Uterus (tissue), 2 donors: ENCODE data around the gene OR11L1.

Experiments used
- POLR2A ChIP-seq, 2 donors: fragments of 450-650 bp; IDR thresholded peaks; one replicate each; pipeline ENCODE4 v1.6.1; 2016; ENCODE audit warnings: antibody characterized with exemption in 2 of 2, mild to moderate bottlenecking in 1 of 2, moderate library complexity in 1 of 2
- TF ChIP-seq, protein P1 (sequence below), 4 experiments: fragments of 200-600 bp in 2 of 4; fragments of 450-650 bp in 2 of 4; sonication (generic) in 2 of 4; IDR thresholded peaks; one replicate each; pipeline ENCODE4 v1.5.1; 2016 to 2019; ENCODE audit warnings: antibody characterized with exemption in 4 of 4, mild to moderate bottlenecking in 2 of 4, moderate library complexity in 1 of 4

DNA sequence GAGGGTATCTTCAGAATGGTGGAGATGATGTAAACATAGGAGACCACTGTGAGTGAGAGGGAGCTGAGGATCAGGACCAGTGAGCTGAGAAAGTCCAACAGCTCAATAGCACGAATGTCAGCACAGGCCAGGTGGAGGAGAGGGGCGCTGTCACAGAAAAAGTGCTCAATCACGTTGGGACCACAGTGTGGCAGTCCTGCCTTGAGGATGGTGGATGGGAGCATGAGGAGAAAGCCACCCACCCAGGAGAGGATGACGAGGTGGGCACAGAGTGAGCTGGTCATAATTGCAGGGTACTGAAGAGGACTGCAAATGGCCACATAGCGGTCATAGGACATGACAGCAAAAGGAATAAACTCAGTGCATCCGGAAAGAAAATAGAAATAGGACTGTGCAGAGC is 8.1 kb downstream of the OR11L1 start:
- TF ChIP-seq, protein P1, sequence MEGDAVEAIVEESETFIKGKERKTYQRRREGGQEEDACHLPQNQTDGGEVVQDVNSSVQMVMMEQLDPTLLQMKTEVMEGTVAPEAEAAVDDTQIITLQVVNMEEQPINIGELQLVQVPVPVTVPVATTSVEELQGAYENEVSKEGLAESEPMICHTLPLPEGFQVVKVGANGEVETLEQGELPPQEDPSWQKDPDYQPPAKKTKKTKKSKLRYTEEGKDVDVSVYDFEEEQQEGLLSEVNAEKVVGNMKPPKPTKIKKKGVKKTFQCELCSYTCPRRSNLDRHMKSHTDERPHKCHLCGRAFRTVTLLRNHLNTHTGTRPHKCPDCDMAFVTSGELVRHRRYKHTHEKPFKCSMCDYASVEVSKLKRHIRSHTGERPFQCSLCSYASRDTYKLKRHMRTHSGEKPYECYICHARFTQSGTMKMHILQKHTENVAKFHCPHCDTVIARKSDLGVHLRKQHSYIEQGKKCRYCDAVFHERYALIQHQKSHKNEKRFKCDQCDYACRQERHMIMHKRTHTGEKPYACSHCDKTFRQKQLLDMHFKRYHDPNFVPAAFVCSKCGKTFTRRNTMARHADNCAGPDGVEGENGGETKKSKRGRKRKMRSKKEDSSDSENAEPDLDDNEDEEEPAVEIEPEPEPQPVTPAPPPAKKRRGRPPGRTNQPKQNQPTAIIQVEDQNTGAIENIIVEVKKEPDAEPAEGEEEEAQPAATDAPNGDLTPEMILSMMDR (IDR thresholded peaks at IDR 0.05), result no peak
- TF ChIP-seq POLR2A (IDR thresholded peaks at IDR 0.05), result no peak
